GM06990 (cell line): ENCODE results near the gene SORBS1.

ENCODE experiments used
- DNase-seq: peaks from one replicate; pipeline ENCODE4 v3.0.0-alpha.2; 2011; ENCODE audit not compliant: insufficient read length; ENCODE audit errors: extremely low read depth
- H3K27me3 ChIP-seq: replicated peaks from 2 replicates; pipeline ENCODE4 v1.6.0; 2011; ENCODE audit warnings: low read length; ENCODE audit not compliant: control insufficient read depth, insufficient read depth
- H3K36me3 ChIP-seq: 2 replicates; pipeline ENCODE4 v1.5.1; 2011; ENCODE audit warnings: low read length; ENCODE audit not compliant: control insufficient read depth, insufficient read depth
- H3K4me3 ChIP-seq: replicated peaks from 2 replicates; pipeline ENCODE4 v1.5.1; 2011; ENCODE audit warnings: low read depth, mild to moderate bottlenecking, control low read depth, low read length
- CTCF ChIP-seq: IDR thresholded peaks from 2 replicates; pipeline ENCODE4 v1.5.1; 2011; ENCODE audit warnings: low read length, control low read depth, mild to moderate bottlenecking, inconsistent platforms; ENCODE audit not compliant: insufficient read depth, poor library complexity, severe bottlenecking

The SORBS1 gene

GRCh38 chr10:95524358-95525032, 36.7 kb downstream of the SORBS1 start:
- DNase-seq: no peak
- H3K4me3 ChIP-seq: no peak overlapping the region
- TF ChIP-seq CTCF: no peak
- no peaks in the 10 kb centered on the region for H3K27me3 ChIP-seq
- H3K36me3 ChIP-seq: no peaks in the 10 kb centered on the region

- no peak overlapping the region for H3K4me3 ChIP-seq
- no peak for TF ChIP-seq CTCF
- no peak for DNase-seq
- 0 out of 2 replicates have a peak, but pooled peaks cover 1% of the 10 kb centered on the region for H3K27me3 ChIP-seq
- no peaks in the 10 kb centered on the region for H3K36me3 ChIP-seq
Observed at GRCh38 chr10:95522117-95522516, 39.1 kb downstream of the SORBS1 start.

GRCh38 chr10:95520617-95521016, 40.6 kb downstream of the SORBS1 start:
- 0 out of 2 replicates have a peak, but pooled peaks cover 1% of the 10 kb centered on the region for H3K27me3 ChIP-seq
- no peak overlapping the region for H3K4me3 ChIP-seq
- H3K36me3 ChIP-seq: no peaks in the 10 kb centered on the region
- no peak for TF ChIP-seq CTCF
- no peak for DNase-seq

- TF ChIP-seq CTCF: no peak
- Histone ChIP-seq H3K36me3 (no peaks in the 10 kb centered on the region), H3K27me3 (0 out of 2 replicates have a peak, but pooled peaks cover 1% of the 10 kb centered on the region), H3K4me3 (no peak overlapping the region)
- no peak for DNase-seq
Observed at GRCh38 chr10:95518455-95519452, 42.4 kb downstream of the SORBS1 start.

GRCh38 chr10:95517536-95518454, 43.4 kb downstream of the SORBS1 start:
- TF ChIP-seq CTCF: no peak
- Histone ChIP-seq H3K36me3 (no peaks in the 10 kb centered on the region), H3K4me3 (no peak overlapping the region), H3K27me3 (0 out of 2 replicates have a peak, but pooled peaks cover 1% of the 10 kb centered on the region)
- DNase-seq: no peak
